Activated T-helper 2 cell treated with anti-CD3 and anti-CD28 coated beads, Interferon-gamma antibody, Interleukin-2, Interleukin-4, amounts not matched to agents 10 μg/mL and 5 μg/mL and 100 μg/mL, durations not matched to agents 14 hours and 24 hours and 36 hours (primary cell): ENCODE data around the gene CERK. TPM values are rescaled to one million over a fixed set of nuclear protein-coding genes. Genes with fewer than 3 reads are reported as not detected.
"Not testable (repeated sequence)": the region's sequence is repeated elsewhere in the genome, so short reads cannot be mapped to it uniquely, and the experiment has no call there.

Experiments used
- DNase-seq: peaks from one replicate; pipeline ENCODE4 v3.0.0; 2021; ENCODE audit warnings: low spot score
- H3K27ac Mint-ChIP-seq: one replicate; pipeline ENCODE4 v1.8.0; 2021; ENCODE audit warnings: mixed read lengths
- H3K27me3 Mint-ChIP-seq: one replicate; pipeline ENCODE4 v1.8.0; 2021; ENCODE audit warnings: low read depth, mixed read lengths
- H3K36me3 Mint-ChIP-seq: one replicate; pipeline ENCODE4 v1.8.0; 2021; ENCODE audit warnings: low read depth, mixed read lengths
- H3K4me1 Mint-ChIP-seq: one replicate; pipeline ENCODE4 v1.8.0; 2021; ENCODE audit warnings: low read depth, mixed read lengths
- H3K4me3 Mint-ChIP-seq: one replicate; pipeline ENCODE4 v1.8.0; 2021; ENCODE audit warnings: low read depth, mild to moderate bottlenecking, moderate library complexity, mixed read lengths
- H3K9me3 Mint-ChIP-seq: one replicate; pipeline ENCODE4 v1.8.0; 2021; ENCODE audit warnings: mixed read lengths
- intact Hi-C: fragments of 100-400 bp; cut with micrococcal nuclease; formaldehyde crosslinking; loops from one replicate; pipeline ENCODE4 v1.15.1; 2023
- total RNA-seq: library from RNA; stranded (reverse); gene quantifications from 2 replicates; pipeline ENCODE4 v1.2.3, GENCODE V29; 2022

Gene CERK
- total RNA-seq, 1 donor from 2014 or later: 62.8 TPM

DNA sequence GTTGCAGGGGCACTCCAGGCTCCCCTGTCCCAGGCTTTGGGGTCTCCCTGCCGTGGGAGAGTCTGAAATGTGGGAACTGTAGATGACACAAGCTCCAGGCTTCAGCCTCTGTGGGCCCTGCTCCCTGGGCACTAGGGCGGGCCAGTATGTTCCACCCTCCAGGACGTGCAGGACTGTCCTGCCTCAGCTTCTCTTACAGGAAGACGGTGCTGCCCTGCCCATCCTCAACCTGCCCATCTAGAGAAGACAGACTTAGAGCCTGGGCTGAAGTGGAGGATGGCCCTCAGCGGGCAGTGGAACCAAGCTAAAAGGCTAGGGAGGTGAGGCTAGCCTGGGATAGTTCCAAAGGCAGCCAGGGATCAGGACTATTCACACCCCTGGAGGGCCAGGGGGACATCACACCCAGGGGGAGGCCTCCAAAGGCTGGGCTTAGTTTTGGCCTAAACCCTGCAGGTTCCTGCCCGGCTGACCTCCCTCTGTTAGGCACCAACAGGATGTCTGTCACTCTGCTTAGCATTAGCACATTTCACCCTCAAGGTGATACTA, 4.0 kb upstream of the CERK start:
- H3K27ac Mint-ChIP-seq: no peak overlapping the region
- peaks cover 8% of the 10 kb centered on the region for H3K36me3 Mint-ChIP-seq
- intact Hi-C loops: no loop called here

DNA sequence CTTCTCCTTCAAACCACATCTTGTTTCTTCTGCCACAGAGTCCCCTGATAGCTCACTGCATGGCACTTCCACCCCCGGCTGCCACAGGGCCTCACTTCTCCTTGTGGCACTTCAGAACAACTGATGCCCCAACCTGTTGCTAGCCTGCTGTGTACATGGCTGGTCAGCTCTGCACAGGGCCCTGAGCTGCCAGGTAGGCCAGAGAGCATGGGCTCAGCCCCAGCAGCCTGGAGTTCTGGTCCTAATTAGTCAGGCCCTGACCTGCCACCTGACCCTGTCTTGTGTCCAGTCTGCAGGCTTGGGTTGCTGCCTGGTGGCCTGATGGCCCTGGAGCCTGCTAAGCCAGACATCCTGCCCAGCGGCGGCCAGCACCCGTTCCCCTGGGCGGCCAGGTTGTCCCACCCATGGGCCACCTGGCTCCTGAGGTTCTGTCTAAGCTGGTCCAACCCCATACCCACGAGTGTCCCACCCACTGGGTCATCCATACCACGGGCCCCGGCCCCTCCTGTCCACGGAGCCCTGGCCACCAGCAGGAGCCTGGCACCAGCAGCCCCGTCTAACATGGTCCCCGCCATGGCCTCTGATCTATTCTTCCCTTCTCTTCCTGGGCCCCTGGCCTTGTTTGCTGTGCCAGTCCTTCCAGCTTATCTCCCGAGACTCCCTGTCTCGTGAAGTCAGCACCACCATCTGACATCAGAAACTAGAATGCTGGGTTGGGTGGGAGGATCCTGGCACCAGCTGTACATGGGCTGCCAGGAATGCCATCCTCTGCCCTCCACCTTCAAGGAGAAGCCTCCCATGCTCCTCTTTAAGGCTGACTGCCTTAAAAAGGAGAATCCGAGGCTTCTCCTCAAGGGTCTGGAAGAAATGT, 3.1 kb upstream of the CERK start:
- Mint-ChIP-seq H3K36me3 (peaks cover 13% of the 10 kb centered on the region), H3K4me3 (no peak overlapping the region), H3K9me3 (peaks cover 7% of the 10 kb centered on the region), H3K27ac (no peak overlapping the region), H3K4me1 (peaks cover 16% of the 10 kb centered on the region), H3K27me3 (no peaks in the 10 kb centered on the region)
- DNase-seq: no peak
- intact Hi-C loops: no loop called here

More for the DNA sequence above, 4.0 kb upstream of the CERK start:
- no peak for DNase-seq
- Mint-ChIP-seq H3K4me1 (peaks cover 10% of the 10 kb centered on the region), H3K27me3 (no peaks in the 10 kb centered on the region), H3K4me3 (no peak overlapping the region), H3K9me3 (peaks cover 7% of the 10 kb centered on the region)

DNA sequence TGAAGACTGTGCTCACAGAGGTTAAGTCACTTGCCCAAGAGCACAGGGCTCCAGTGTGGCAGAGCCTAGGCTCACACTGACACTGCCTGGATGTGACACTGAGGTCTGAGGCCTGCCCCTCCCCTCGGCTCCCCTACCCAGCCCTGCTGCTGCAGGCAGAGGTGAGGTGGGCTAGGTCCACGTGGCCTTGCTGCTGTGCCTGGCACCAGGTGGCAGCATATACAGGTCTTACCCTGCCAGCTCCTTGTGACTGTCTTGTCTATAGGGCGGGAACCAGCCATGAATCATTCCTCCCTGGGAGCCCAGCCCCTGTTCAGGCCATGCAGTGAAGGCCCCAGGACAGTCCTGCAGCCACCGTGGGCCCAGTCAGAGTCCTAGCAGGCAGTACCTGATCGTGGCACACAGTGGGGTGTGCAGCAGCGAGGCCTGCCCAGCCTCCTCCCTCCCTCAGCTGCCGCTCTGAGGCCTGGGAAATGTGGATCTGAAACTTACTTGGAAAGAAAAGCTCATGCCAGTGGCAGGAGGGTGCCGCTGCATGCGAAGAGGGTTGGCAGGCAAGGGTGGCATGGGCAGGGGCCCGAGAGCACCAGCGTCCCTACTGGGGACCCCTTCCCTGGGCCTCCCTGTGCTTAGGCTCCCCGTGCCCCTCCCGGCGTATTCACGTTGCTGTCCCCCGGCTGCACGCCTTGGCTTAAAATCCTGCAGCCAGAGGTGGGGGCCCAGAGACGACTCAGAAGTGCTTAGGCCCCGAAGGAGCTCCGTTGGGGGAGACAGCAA, 1.2 kb upstream of the CERK start:
- H3K36me3 Mint-ChIP-seq: peaks cover 23% of the 10 kb centered on the region
- peaks cover 7% of the 10 kb centered on the region for H3K9me3 Mint-ChIP-seq
- H3K27me3 Mint-ChIP-seq: no peaks in the 10 kb centered on the region
- peaks cover 32% of the 10 kb centered on the region for H3K4me1 Mint-ChIP-seq
- H3K27ac Mint-ChIP-seq: peak overlapping the region; percentile 67
- intact Hi-C loops: loop anchor here (1.0 to 5.0 kb wide), 4 partner anchors 23 to 86 kb away; partner anchors contain the start of gene TBC1D22A
- peak overlapping the region; percentile 86 for H3K4me3 Mint-ChIP-seq
- DNase-seq: peak; percentile 58

DNA sequence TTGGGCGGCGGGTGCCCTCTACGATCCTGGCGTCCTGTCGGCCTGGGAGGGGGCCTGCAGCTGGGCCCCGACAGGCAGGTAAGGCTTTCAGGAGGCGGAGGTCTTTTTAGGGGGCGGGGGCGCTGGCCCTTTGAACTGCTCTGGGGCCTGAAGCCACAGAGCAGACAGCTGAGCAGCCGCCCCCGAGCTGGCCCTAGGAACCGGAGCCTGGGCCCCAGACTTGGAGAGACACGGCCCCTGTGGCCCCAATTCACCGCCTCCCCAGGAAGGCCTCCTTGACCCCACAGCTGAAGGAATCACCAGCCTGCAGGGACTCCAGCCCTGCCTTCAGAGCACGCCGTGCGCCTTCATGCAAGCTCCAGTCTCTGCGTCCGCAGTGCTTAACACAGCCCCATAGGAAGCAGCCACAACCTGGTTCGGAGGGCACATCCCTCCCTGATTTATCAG, 618 bp upstream of the CERK start:
- Mint-ChIP-seq H3K4me3 (peak overlapping the region; percentile 86), H3K36me3 (peaks cover 23% of the 10 kb centered on the region), H3K27ac (peak overlapping the region; percentile 67), H3K4me1 (peaks cover 34% of the 10 kb centered on the region), H3K9me3 (peaks cover 7% of the 10 kb centered on the region), H3K27me3 (no peaks in the 10 kb centered on the region)
- intact Hi-C loops: loop anchor here (1.0 to 5.0 kb wide), 5 partner anchors 24 to 86 kb away; partner anchors contain the start of gene TBC1D22A
- no peak for DNase-seq

DNA sequence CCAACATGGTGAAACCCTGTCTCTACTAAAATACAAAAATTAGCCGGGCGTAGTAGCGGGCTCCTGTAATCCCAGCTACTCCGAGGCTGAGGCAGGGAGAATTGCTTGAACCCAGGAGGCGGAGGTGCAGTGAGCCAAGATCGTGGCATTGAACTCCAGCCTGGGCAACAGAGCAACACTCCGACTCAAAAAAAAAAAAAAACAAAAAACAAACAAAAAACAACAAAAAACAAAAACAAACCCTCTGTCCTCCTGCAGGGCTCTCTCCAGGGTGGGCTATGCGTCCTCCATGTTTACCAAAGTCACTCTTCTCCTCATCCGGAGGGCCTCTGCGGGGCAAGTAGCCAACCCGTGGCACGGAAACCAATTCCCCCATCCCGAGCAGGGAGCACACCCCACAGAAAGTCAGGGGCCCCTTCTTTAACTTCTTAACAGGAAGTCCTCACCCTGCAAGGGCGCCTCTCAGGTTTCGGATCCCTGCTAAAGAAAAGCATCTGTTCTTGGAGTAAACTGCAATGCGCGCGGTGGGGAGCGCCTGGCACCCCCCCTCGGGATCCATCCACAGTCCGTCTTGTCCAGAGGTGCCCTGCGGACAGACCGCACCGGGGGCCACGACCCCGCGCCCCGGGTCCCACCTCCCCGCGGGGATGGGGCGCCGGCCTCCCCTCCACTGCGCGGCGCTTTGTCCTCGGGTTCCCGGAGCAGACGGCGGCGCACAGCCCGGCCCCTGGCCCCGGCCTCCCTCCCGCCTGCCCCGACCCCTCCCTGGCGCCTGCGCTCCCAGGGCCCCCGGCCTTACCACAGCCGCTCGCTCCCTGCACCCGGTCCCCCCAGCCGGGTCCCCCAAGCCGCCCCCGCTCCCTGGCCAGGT, 712 bp downstream of the CERK start:
- Mint-ChIP-seq H3K4me1 (peaks cover 34% of the 10 kb centered on the region), H3K27me3 (no peaks in the 10 kb centered on the region), H3K4me3 (peak overlapping the region; percentile 100), H3K9me3 (no peaks in the 10 kb centered on the region), H3K36me3 (peaks cover 18% of the 10 kb centered on the region), H3K27ac (peak overlapping the region; percentile 99)
- intact Hi-C loops: loop anchor here (5.0 kb wide), 1 partner anchor 55 kb away; no protein-coding TSS in a partner anchor
- DNase-seq: peak; percentile 38

DNA sequence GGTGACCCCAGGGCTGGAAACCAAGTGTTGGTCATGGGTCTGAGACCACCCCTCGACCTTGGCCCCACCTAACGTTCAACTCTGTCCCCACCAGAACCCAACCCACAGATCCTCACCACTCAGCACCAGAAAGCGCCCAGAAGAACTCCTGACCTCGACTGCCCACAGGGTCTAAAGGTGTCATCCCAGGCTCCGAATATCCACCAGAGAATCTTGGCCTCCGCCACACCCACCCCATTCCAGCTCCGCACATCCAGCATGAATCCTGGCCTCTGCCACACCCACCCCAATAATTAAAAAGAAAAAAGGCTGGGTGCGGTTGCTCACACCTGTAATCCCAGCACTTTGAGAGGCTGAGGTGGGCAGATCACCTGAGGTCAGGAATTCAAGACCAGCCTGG, 1.3 kb downstream of the CERK start:
- H3K9me3 Mint-ChIP-seq: no peaks in the 10 kb centered on the region
- H3K36me3 Mint-ChIP-seq: peaks cover 20% of the 10 kb centered on the region
- peak overlapping the region; percentile 99 for H3K27ac Mint-ChIP-seq
- peaks cover 36% of the 10 kb centered on the region for H3K4me1 Mint-ChIP-seq
- peak overlapping the region; percentile 100 for H3K4me3 Mint-ChIP-seq
- intact Hi-C loops: loop anchor here (5.0 kb wide), 1 partner anchor 56 kb away; no protein-coding TSS in a partner anchor
- DNase-seq: no peak
- no peaks in the 10 kb centered on the region for H3K27me3 Mint-ChIP-seq

DNA sequence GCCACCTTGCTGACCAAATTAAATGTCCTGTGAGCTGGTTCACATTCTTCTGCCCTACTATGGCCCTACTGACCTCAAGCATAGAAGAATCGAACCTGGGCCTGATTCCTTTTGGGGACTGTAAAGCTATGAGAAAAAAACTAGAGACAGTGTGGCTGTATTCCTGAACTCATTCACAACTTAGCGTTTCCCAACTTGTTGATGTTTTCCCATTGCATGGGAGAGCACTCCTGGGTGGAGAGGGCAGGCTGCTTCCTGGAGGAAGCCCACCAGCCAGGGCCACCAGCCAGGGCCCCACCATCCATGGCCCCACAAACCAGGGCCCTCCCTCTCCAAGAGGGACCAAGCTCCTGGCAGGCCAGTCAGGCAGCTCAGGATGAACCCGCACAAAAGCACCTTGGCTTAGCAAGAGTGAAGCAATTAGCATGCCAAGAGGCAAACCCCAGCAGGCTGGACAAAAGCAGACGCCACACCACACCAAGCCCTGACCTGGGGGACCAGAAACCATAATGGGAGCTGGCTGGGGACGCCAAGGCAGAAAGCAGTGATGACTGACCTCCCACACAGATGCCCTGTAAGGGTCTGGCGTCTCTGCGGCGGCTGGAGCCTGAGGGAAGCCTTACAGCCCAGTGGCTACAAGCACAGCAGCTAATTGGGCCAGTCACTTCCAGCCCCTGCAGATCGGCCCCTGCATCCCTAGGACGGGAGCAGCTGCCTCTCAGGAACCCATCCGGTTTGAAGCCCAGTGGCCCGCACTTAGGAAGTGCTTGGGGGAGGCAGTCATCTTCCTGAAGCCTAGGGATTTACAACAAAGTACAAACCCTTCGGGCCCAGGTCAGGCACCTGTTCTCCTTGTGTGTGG, 2.1 kb downstream of the CERK start:
- H3K27ac Mint-ChIP-seq: peak overlapping the region; percentile 72
- H3K36me3 Mint-ChIP-seq: peaks cover 25% of the 10 kb centered on the region
- no peaks in the 10 kb centered on the region for H3K9me3 Mint-ChIP-seq
- DNase-seq: no peak
- peak overlapping the region; percentile 100 for H3K4me3 Mint-ChIP-seq
- intact Hi-C loops: loop anchor here (5.0 kb wide), 1 partner anchor 56 kb away; no protein-coding TSS in a partner anchor
- H3K4me1 Mint-ChIP-seq: peaks cover 39% of the 10 kb centered on the region
- no peaks in the 10 kb centered on the region for H3K27me3 Mint-ChIP-seq

DNA sequence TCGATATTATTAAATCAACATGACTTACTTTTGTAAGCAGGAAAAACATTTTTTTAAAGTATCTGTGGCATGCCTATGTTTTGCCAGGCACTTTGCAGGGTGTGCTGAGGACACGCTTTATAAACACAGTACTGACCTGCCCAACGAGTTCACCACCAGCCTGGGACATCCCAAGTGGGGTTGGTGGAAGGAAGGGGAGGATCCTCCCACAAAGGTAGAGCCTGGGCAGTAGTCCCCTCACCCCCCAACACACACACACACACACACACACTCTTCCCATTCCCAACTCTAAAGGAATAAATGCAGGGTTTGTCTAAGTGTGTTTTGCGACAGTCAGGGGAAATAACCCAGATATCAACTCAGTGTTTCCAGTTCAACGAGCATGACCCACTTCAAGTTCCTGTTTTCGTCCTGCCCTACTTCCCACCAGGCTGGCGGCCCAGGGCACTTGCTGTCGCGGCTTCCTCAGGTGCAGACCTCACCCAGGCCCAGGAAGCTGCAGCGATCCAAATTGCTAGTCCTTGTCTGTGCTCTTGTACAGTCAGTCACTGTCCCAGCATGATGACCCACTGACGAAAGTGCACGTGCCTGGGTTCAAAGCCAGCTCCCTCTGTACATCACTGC, 3.1 kb downstream of the CERK start:
- no peaks in the 10 kb centered on the region for H3K9me3 Mint-ChIP-seq
- H3K4me1 Mint-ChIP-seq: peaks cover 45% of the 10 kb centered on the region
- intact Hi-C loops: loop anchor here (5.0 kb wide), 1 partner anchor 57 kb away; no protein-coding TSS in a partner anchor
- H3K4me3 Mint-ChIP-seq: peak overlapping the region; percentile 100
- peak overlapping the region; percentile 72 for H3K27ac Mint-ChIP-seq
- H3K36me3 Mint-ChIP-seq: peaks cover 28% of the 10 kb centered on the region
- H3K27me3 Mint-ChIP-seq: no peaks in the 10 kb centered on the region
- DNase-seq: no peak

DNA sequence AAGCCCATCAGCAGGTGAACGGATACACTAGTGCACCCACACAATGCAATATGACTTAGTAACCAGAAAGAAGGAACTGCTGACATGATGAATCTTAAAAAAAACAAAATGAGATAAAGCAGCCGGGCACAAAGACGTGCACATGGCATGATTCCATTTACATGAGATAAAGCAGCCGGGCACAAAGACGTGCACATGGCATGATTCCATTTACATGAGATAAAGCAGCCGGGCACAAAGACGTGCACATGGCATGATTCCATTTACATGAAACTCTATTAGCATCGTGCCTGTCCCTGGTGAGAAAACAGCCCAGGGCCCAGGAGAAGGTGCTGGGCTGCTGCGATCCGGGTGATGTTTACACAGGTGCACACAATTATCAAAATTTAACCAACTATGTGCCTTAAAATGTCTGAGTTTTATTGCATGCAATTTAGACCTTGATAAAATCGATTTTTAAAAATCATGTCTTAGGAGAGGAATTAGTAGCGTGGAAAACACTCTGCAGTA, 3.8 kb downstream of the CERK start:
- peak overlapping the region; percentile 12 for H3K27ac Mint-ChIP-seq
- intact Hi-C loops, H3K27me3 Mint-ChIP-seq, H3K4me3 Mint-ChIP-seq, H3K9me3 Mint-ChIP-seq, DNase-seq: not testable (repeated sequence)
- H3K36me3 Mint-ChIP-seq: peaks cover 31% of the 10 kb centered on the region
- peaks cover 45% of the 10 kb centered on the region for H3K4me1 Mint-ChIP-seq

DNA sequence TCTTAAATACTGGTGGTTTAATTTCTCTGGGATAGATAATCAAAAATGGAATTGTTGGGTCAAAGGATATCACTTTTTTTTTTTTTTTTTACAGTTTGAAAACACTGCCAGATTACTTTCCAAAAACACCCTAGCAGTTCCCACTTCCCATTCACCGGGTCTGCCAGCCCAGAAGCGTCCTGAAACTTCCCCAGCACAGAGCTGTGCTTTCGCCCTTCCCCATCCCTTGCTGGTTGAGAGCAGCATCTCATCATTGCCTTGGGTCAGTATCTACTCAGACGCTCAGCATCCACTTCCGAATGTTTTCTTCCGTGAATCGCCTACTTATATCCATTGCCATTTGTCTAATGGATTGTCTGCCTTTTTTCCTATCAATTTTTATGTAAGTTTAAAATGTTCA, 5.5 kb downstream of the CERK start:
- no peak for DNase-seq
- peaks cover 40% of the 10 kb centered on the region for H3K36me3 Mint-ChIP-seq
- intact Hi-C loops: no loop called here
- H3K4me3 Mint-ChIP-seq: no peak overlapping the region
- H3K4me1 Mint-ChIP-seq: peaks cover 40% of the 10 kb centered on the region
- H3K9me3 Mint-ChIP-seq: no peaks in the 10 kb centered on the region
- H3K27me3 Mint-ChIP-seq: no peaks in the 10 kb centered on the region
- no peak overlapping the region for H3K27ac Mint-ChIP-seq

DNA sequence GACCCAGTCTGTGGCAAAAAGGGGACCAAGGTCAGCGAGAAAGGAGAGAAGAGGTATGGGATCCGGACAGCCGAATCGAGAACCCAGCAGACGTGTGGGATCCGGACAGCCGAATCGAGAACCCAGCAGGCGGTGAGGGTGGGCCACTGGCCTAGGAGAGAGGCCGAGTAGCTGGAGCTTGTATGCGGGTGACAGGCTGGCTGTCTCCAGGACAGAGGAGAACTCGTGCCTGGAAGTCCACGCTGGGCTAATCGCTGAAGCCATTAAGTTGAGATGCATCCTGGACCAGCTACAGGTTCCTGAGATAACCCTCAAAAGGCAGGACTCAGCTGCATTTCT, 6.0 kb downstream of the CERK start:
- Mint-ChIP-seq H3K4me1 (peaks cover 37% of the 10 kb centered on the region), H3K27ac (no peak overlapping the region), H3K9me3 (no peaks in the 10 kb centered on the region), H3K4me3 (no peak overlapping the region), H3K36me3 (peaks cover 40% of the 10 kb centered on the region), H3K27me3 (no peaks in the 10 kb centered on the region)
- intact Hi-C loops: no loop called here
- DNase-seq: no peak
